Measurements from ENCODE around the gene NAALADL2. TPM values are rescaled to one million over a fixed set of nuclear protein-coding genes. Genes with fewer than 3 reads are reported as not detected.

NAALADL2 gene
- total RNA-seq, 1 donor from 2014 or later = 11.5 TPM

GRCh38 chr3:175445741-175446140 is 586.6 kb downstream of the NAALADL2 start:
- no peak overlapping the region for H3K9ac ChIP-seq
- Mint-ChIP-seq H3K9me3 (no peaks in the 10 kb centered on the region), H3K27me3 (ENCODE audit: insufficient read depth, low read depth) (no peaks in the 10 kb centered on the region), H3K27ac (no peak overlapping the region), H3K36me3 (no peaks in the 10 kb centered on the region), H3K4me1 (no peaks in the 10 kb centered on the region), H3K4me3 (no peak overlapping the region)
- H3K27ac ChIP-seq = no peak overlapping the region
- H3K4me3 ChIP-seq = no peak overlapping the region
- no peaks in the 10 kb centered on the region for H3F3A ChIP-seq (ENCODE audit: low read depth)
- H3K4me1 ChIP-seq = no peaks in the 10 kb centered on the region
- H3K79me2 ChIP-seq (ENCODE audit: low read depth) = no peaks in the 10 kb centered on the region
- H2AFZ ChIP-seq (replicated peaks) = no peak overlapping the region
- DNase-seq (ENCODE audit: low spot score) = no peak
- no peaks in the 10 kb centered on the region for H3K36me3 ChIP-seq
- no peaks in the 10 kb centered on the region for H3K9me3 ChIP-seq (ENCODE audit: low read depth)
- no peaks in the 10 kb centered on the region for H3K27me3 ChIP-seq
- TF ChIP-seq EZH2 (IDR thresholded peaks at IDR 0.05) (no peak), CTCF (IDR thresholded peaks at IDR 0.05) (no peak), EZH2phosphoT487 (IDR thresholded peaks at IDR 0.05) (no peak)
- H4K20me1 ChIP-seq (ENCODE audit: low read depth) = no peaks in the 10 kb centered on the region
- no peak overlapping the region for H3K4me2 ChIP-seq

- Histone ChIP-seq H3K9ac (no peak overlapping the region), H3K4me1 (no peaks in the 10 kb centered on the region), H3K27ac (no peak overlapping the region), H3K4me3 (no peak overlapping the region), H2AFZ (replicated peaks) (no peak overlapping the region), H3K36me3 (no peaks in the 10 kb centered on the region), H3F3A (ENCODE audit: low read depth) (no peaks in the 10 kb centered on the region), H3K9me3 (ENCODE audit: low read depth) (no peaks in the 10 kb centered on the region), H3K4me2 (no peak overlapping the region), H3K79me2 (ENCODE audit: low read depth) (no peaks in the 10 kb centered on the region), H3K27me3 (no peaks in the 10 kb centered on the region), H4K20me1 (ENCODE audit: low read depth) (no peaks in the 10 kb centered on the region)
- no peak for DNase-seq (ENCODE audit: low spot score)
- H3K27me3 Mint-ChIP-seq (ENCODE audit: insufficient read depth, low read depth) = no peaks in the 10 kb centered on the region
- TF ChIP-seq EZH2phosphoT487 (IDR thresholded peaks at IDR 0.05) = no peak
- no peak for TF ChIP-seq EZH2 (IDR thresholded peaks at IDR 0.05)
- TF ChIP-seq CTCF (IDR thresholded peaks at IDR 0.05) = no peak
- no peak overlapping the region for H3K4me3 Mint-ChIP-seq
- peaks cover 1% of the 10 kb centered on the region for H3K4me1 Mint-ChIP-seq
- no peak overlapping the region for H3K27ac Mint-ChIP-seq
- H3K9me3 Mint-ChIP-seq = no peaks in the 10 kb centered on the region
- no peaks in the 10 kb centered on the region for H3K36me3 Mint-ChIP-seq
Measured at GRCh38 chr3:175447521-175447920, 588.4 kb downstream of the NAALADL2 start.

- H3K4me3 Mint-ChIP-seq = no peak overlapping the region
- Histone ChIP-seq H3K4me3 (no peak overlapping the region), H2AFZ (replicated peaks) (no peak overlapping the region), H3K4me2 (no peak overlapping the region), H3K4me1 (no peaks in the 10 kb centered on the region), H3K27me3 (no peaks in the 10 kb centered on the region), H3K9ac (no peak overlapping the region), H3K79me2 (ENCODE audit: low read depth) (no peaks in the 10 kb centered on the region), H3F3A (ENCODE audit: low read depth) (no peaks in the 10 kb centered on the region), H3K9me3 (ENCODE audit: low read depth) (no peaks in the 10 kb centered on the region), H3K36me3 (no peaks in the 10 kb centered on the region), H4K20me1 (ENCODE audit: low read depth) (no peaks in the 10 kb centered on the region), H3K27ac (no peak overlapping the region)
- H3K4me1 Mint-ChIP-seq = peaks cover 3% of the 10 kb centered on the region
- H3K36me3 Mint-ChIP-seq = no peaks in the 10 kb centered on the region
- no peak for DNase-seq (ENCODE audit: low spot score)
- no peaks in the 10 kb centered on the region for H3K27me3 Mint-ChIP-seq (ENCODE audit: insufficient read depth, low read depth)
- no peak overlapping the region for H3K27ac Mint-ChIP-seq
- no peak for TF ChIP-seq CTCF (IDR thresholded peaks at IDR 0.05)
- no peak for TF ChIP-seq EZH2 (IDR thresholded peaks at IDR 0.05)
- no peak for TF ChIP-seq EZH2phosphoT487 (IDR thresholded peaks at IDR 0.05)
- no peaks in the 10 kb centered on the region for H3K9me3 Mint-ChIP-seq
Measured at GRCh38 chr3:175453361-175453760, 594.2 kb downstream of the NAALADL2 start.

All from neural progenitor cell (in vitro differentiated cells).